ENCODE data around the gene PPP1R3F. TPM values are rescaled to one million over a fixed set of nuclear protein-coding genes. Genes with fewer than 3 reads are reported as not detected.
"Not testable (repeated sequence)": the region's sequence is repeated elsewhere in the genome, so short reads cannot be mapped to it uniquely, and the experiment has no call there.

The PPP1R3F gene
- total RNA-seq, 2 donors from 2014 or later, result 1.9 to 2.5 TPM

GRCh38 chrX:49299293-49299692 lies 29.7 kb downstream of the PPP1R3F start:
- DNase-seq; ATAC-seq; intact Hi-C loops (cut with DNase I, micrococcal nuclease): not testable (repeated sequence)

- no peak for DNase-seq
- ATAC-seq, result no peak
- intact Hi-C loops (cut with DNase I, micrococcal nuclease), result no loop called here
These were observed 31.1 kb downstream of the PPP1R3F start for GRCh38 chrX:49300703-49301102.

DNA sequence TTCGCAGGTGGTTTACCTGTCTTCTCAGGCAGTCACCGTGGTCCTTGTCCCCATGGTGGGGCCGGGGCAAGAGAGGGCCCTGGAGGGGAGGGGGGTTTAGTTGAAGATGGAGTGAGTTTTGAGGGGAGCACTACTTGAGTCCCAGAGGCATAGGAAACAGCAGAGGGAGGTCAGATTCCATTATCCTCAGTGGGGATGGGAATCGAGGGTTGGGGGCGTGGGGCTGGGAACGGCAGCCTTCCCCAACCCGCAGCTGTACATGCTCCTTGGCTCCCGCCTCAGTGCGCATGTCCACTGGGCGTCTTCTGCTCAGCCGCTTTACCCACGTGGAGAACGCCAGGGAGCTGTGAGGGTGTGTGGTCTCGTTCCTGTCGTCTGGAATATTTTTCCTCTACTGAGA lies 33.8 kb downstream of the PPP1R3F start, which contains the start of gene GAGE10:
GAGE10 (plus strand) TSS at position 301 of the 400 bp plus-strand sequence. CDS start 1,214 bp downstream, outside the sequence.
- intact Hi-C loops (cut with DNase I, micrococcal nuclease), result no loop called here
- ATAC-seq, result no peak
- DNase-seq, result no peak

DNA sequence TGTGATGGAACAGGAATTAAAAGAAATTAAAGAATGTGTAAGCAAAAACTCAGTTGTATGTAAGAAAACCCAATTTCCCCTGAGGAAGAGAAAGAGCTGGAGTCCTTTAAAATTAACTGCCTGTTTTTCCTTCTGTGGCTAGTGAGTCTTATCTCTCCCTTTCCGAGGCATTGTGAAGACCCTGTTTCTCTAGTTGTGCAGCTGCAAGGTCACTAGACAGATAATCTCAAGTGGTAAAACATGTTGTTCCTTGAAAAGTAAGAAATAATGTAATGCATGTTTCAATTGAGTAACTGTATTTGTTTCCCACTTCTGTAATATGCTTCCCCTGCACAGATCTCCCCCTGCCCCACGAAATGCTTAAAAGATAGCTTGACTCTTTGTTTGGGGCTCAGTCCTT lies 38.2 kb downstream of the PPP1R3F start:
- intact Hi-C loops (cut with DNase I, micrococcal nuclease); DNase-seq; ATAC-seq: not testable (repeated sequence)

- no peak for DNase-seq
- peak; percentile 49 for ATAC-seq
- intact Hi-C loops (cut with DNase I, micrococcal nuclease), result no loop called here
These were observed 39.1 kb downstream of the PPP1R3F start for GRCh38 chrX:49308604-49309269.

GRCh38 chrX:49309401-49309981 lies 39.9 kb downstream of the PPP1R3F start:
- intact Hi-C loops (cut with DNase I, micrococcal nuclease), result no loop called here
- ATAC-seq, result peak; percentile 84
- DNase-seq, result peak in 1 of 2 donors; percentile 35

- DNase-seq, result no peak
- intact Hi-C loops (cut with DNase I, micrococcal nuclease), result no loop called here
- no peak for ATAC-seq
These were observed 40.8 kb downstream of the PPP1R3F start for GRCh38 chrX:49310371-49310770.

DNA sequence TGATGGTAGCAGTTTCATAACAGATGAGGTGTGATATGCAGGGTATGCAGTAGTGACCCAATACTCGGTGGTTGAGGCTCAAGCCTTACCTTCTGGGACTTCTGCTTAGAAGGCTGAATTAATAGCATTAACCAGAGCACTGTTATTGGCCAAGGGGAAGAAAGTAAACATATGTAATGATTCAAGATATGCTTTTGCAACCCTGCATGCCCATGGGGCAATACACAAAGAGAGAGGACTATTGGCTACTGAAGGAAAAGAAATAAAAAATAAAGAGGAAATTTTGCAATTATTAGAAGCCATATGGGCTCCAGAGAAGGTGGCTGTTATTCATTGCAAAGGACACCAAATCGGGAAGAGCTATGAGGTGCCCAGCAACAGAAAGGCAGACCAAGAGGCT lies 42.6 kb downstream of the PPP1R3F start:
- intact Hi-C loops (cut with DNase I, micrococcal nuclease), result no loop called here
- ATAC-seq, result no peak

GRCh38 chrX:49316085-49316484 lies 46.5 kb downstream of the PPP1R3F start:
- no peak for ATAC-seq
- no peak for DNase-seq
- intact Hi-C loops (cut with DNase I, micrococcal nuclease), result no loop called here

More for the DNA sequence above, 42.6 kb downstream of the PPP1R3F start:
- DNase-seq, result no peak

DNA sequence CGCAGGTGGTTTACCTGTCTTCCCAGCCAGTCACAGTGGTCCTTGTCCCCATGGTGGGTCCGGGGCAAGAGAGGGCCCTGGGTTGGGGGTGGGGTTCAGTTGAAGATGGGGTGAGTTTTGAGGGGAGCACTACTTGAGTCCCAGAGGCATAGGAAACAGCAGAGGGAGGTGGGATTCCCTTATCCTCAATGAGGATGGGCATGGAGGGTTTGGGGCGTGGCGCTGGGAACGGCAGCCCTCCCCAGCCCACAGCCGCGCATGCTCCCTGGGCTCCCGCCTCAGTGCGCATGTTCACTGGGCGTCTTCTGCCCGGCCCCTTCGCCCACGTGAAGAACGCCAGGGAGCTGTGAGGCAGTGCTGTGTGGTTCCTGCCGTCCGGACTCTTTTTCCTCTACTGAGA lies 52.1 kb downstream of the PPP1R3F start, which contains the start of gene GAGE12J:
GAGE12J (plus strand) TSS at position 301 of the 400 bp plus-strand sequence. CDS start 1,157 bp downstream, outside the sequence.
- ATAC-seq; DNase-seq; intact Hi-C loops (cut with DNase I, micrococcal nuclease): not testable (repeated sequence)

DNA sequence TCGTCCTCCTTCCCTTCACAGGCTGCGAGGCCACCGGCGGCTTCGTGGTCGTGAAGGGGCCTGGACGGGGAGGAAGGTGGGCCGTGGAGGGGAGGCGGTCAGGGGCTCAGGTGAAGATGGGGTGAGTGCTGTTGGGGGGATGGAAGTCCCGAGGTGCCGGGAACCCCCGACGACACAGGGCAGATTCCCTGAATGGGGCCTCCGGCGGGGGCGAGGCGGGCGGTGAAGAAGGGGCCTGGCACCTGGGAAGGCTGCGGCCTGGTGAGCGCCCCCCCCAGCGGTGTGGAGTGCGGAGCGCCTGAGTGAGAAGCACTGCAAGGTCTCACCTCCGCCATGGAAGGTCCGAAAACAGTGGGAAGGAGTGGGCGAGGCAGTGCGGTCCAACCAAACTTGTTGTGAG lies 52.7 kb downstream of the PPP1R3F start:
- intact Hi-C loops (cut with DNase I, micrococcal nuclease); ATAC-seq; DNase-seq: not testable (repeated sequence)

GRCh38 chrX:49323735-49324134 lies 54.1 kb downstream of the PPP1R3F start:
- DNase-seq; ATAC-seq; intact Hi-C loops (cut with DNase I, micrococcal nuclease): not testable (repeated sequence)

- DNase-seq; ATAC-seq; intact Hi-C loops (cut with DNase I, micrococcal nuclease): not testable (repeated sequence)
These were observed 60.8 kb downstream of the PPP1R3F start for GRCh38 chrX:49330421-49330820.

DNA sequence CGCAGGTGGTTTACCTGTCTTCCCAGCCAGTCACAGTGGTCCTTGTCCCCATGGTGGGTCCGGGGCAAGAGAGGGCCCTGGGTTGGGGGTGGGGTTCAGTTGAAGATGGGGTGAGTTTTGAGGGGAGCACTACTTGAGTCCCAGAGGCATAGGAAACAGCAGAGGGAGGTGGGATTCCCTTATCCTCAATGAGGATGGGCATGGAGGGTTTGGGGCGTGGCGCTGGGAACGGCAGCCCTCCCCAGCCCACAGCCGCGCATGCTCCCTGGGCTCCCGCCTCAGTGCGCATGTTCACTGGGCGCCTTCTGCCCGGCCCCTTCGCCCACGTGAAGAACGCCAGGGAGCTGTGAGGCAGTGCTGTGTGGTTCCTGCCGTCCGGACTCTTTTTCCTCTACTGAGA lies 61.7 kb downstream of the PPP1R3F start, which contains the start of gene GAGE13:
GAGE13 (plus strand) TSS at position 301 of the 400 bp plus-strand sequence. CDS start 1,156 bp downstream, outside the sequence.
- DNase-seq; ATAC-seq; intact Hi-C loops (cut with DNase I, micrococcal nuclease): not testable (repeated sequence)

DNA sequence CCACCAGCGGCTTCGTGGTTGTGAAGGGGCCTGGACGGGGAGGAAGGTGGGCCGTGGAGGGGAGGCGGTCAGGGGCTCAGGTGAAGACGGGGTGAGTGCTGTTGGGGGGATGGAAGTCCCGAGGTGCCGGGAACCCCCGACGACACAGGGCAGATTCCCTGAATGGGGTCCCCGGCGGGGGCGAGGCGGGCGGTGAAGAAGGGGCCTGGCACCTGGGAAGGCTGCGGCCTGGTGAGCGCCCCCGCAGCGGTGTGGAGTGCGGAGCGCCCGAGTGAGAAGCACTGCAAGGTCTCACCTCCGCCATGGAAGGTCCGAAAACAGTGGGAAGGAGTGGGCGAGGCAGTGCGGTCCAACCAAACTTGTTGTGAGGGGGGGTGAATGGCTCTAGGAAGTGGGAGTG lies 62.2 kb downstream of the PPP1R3F start:
- DNase-seq; intact Hi-C loops (cut with DNase I, micrococcal nuclease); ATAC-seq: not testable (repeated sequence)

Other genes starting within 250 kb of the PPP1R3F start
- 10 to 100 TPM; 23.2 to 26.6 TPM for gene TFE3, start 226.4 kb upstream of the PPP1R3F start, total RNA-seq
- 10 to 100 TPM; 15.0 to 15.7 TPM for gene CCDC120, start 210.8 kb upstream of the PPP1R3F start, total RNA-seq
- gene PRAF2, start 195.8 kb upstream of the PPP1R3F start, total RNA-seq, result 1 to 10 TPM; 4.2 to 5.9 TPM
- gene WDR45, start 189.9 kb upstream of the PPP1R3F start, total RNA-seq, result 10 to 100 TPM; 39.7 to 57.7 TPM
- 10 to 100 TPM; 21.7 to 23.8 TPM for gene GPKOW, start 146.1 kb upstream of the PPP1R3F start, total RNA-seq
- gene MAGIX, start 107.0 kb upstream of the PPP1R3F start, total RNA-seq, result 10 to 100 TPM; 13.9 to 15.7 TPM
- gene PLP2, start 97.9 kb upstream of the PPP1R3F start, total RNA-seq, result 100 to 1,000 TPM; 140 to 142 TPM
- gene PRICKLE3, start 83.4 kb upstream of the PPP1R3F start, total RNA-seq, result 10 to 100 TPM; 11.5 to 15.1 TPM
- 1 to 10 TPM; 4.6 to 6.9 TPM for gene SYP, start 69.6 kb upstream of the PPP1R3F start, total RNA-seq
- 1 to 10 TPM in 1 of 2 donors, under 1 TPM in 1; 0.70 to 2.0 TPM for gene CACNA1F, start 36.5 kb upstream of the PPP1R3F start, total RNA-seq
- 10 to 100 TPM; 14.3 to 16.9 TPM for gene CCDC22, start 34.3 kb upstream of the PPP1R3F start, total RNA-seq
- under 1 TPM in 1 of 2 donors, not detected in 1; 0.14 TPM for gene FOXP3, start 5.1 kb upstream of the PPP1R3F start, total RNA-seq
- not detected for gene GAGE10, start 33.9 kb downstream of the PPP1R3F start, total RNA-seq
- gene GAGE12J, start 52.2 kb downstream of the PPP1R3F start, total RNA-seq, result not detected
- not detected for gene GAGE13, start 61.8 kb downstream of the PPP1R3F start, total RNA-seq